H1 (cell line): ENCODE results near the gene KLHL40. TPM values are rescaled to one million over a fixed set of nuclear protein-coding genes. Genes with fewer than 3 reads are reported as not detected.

Experiments used
- EP300 ChIP-seq, 2 experiments: IDR thresholded peaks; 1 replicate in 1 of 2; 2 replicates in 1 of 2; pipeline ENCODE4 v1.6.1; 2011 to 2012; ENCODE audit warnings: low read depth in 2 of 2, low read length in 2 of 2, mild to moderate bottlenecking in 2 of 2, borderline replicate concordance in 1 of 2, inconsistent platforms in 1 of 2, moderate library complexity in 1 of 2
- SIN3A ChIP-seq, 2 experiments: IDR thresholded peaks in 1 of 2; conservative IDR thresholded peaks in 1 of 2; 2 replicates each; pipeline ENCODE4 v1.6.1; 2011 to 2012; ENCODE audit warnings: low read length in 2 of 2, improper control_type of control experiment in 1 of 2, low read depth in 1 of 2, mild to moderate bottlenecking in 1 of 2
- SRF ChIP-seq: IDR thresholded peaks from 2 replicates; pipeline ENCODE4 v1.6.1; 2011; ENCODE audit warnings: mild to moderate bottlenecking, low read depth, low read length, moderate library complexity
- TAF1 ChIP-seq: IDR thresholded peaks from 2 replicates; pipeline ENCODE4 v1.6.1; 2011; ENCODE audit warnings: mild to moderate bottlenecking, low read depth, low read length
- polyA plus RNA-seq, 7 experiments: library from polyadenylated mRNA; depleted of rRNA in 3 of 7; stranded (reverse) in 5 of 7; unstranded in 2 of 7; fragments of >200 nt in 5 of 7; fragments of 200-250 nt in 2 of 7; gene quantifications; 1 replicate in 5 of 7; 2 replicates in 1 of 7; 4 replicates in 1 of 7; pipeline versions ENCODE4 v1.2.1 to v1.2.3, GENCODE V29; 2011 to 2013; ENCODE audit warnings: missing spikeins in 2 of 7, mixed read lengths in 2 of 7
- total RNA-seq: library from RNA; stranded (reverse); fragmentation: NEBNext Ultra II Directional; extraction: Animal tissue kit (Norgen Biotek cat#: 25700); gene quantifications from 2 replicates; pipeline ENCODE4 v1.2.1, GENCODE V29; 2021
- TF ChIP-seq, protein P1 (sequence below): fragments of 300-600 bp; sonication (generic); IDR thresholded peaks from 2 replicates; pipeline ENCODE4 v1.7.1; 2012; ENCODE audit warnings: low read length, moderate library complexity, mild to moderate bottlenecking, inconsistent platforms; ENCODE audit not compliant: insufficient replicate concordance

The KLHL40 gene
- total and polyA plus RNA-seq, 2 of the 8 experiments (the other 6 are each of a cell fraction or from before 2014, with no cell fraction given): 0.02 TPM; not detected in 1

DNA sequence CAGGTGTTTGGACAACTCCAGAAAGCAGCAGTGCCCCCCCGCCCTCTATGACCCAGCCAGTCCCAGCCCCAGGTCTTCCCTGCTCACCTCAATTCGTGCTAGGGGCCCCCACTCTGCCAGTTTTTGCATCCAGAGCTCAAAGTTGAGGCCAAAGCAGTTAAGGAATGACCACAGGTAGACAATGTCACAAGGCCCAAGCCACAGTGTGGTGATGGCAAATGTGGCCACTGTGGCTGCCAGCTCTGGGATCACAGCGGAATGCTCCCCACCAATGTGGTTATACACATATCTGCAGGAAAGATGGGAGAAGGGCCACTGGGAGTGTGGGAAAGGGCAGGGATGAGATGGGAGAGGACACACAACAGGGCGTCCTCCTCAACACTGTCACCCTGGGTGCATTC, 8.2 kb downstream of the KLHL40 start (continued):
- TF ChIP-seq, protein P1, sequence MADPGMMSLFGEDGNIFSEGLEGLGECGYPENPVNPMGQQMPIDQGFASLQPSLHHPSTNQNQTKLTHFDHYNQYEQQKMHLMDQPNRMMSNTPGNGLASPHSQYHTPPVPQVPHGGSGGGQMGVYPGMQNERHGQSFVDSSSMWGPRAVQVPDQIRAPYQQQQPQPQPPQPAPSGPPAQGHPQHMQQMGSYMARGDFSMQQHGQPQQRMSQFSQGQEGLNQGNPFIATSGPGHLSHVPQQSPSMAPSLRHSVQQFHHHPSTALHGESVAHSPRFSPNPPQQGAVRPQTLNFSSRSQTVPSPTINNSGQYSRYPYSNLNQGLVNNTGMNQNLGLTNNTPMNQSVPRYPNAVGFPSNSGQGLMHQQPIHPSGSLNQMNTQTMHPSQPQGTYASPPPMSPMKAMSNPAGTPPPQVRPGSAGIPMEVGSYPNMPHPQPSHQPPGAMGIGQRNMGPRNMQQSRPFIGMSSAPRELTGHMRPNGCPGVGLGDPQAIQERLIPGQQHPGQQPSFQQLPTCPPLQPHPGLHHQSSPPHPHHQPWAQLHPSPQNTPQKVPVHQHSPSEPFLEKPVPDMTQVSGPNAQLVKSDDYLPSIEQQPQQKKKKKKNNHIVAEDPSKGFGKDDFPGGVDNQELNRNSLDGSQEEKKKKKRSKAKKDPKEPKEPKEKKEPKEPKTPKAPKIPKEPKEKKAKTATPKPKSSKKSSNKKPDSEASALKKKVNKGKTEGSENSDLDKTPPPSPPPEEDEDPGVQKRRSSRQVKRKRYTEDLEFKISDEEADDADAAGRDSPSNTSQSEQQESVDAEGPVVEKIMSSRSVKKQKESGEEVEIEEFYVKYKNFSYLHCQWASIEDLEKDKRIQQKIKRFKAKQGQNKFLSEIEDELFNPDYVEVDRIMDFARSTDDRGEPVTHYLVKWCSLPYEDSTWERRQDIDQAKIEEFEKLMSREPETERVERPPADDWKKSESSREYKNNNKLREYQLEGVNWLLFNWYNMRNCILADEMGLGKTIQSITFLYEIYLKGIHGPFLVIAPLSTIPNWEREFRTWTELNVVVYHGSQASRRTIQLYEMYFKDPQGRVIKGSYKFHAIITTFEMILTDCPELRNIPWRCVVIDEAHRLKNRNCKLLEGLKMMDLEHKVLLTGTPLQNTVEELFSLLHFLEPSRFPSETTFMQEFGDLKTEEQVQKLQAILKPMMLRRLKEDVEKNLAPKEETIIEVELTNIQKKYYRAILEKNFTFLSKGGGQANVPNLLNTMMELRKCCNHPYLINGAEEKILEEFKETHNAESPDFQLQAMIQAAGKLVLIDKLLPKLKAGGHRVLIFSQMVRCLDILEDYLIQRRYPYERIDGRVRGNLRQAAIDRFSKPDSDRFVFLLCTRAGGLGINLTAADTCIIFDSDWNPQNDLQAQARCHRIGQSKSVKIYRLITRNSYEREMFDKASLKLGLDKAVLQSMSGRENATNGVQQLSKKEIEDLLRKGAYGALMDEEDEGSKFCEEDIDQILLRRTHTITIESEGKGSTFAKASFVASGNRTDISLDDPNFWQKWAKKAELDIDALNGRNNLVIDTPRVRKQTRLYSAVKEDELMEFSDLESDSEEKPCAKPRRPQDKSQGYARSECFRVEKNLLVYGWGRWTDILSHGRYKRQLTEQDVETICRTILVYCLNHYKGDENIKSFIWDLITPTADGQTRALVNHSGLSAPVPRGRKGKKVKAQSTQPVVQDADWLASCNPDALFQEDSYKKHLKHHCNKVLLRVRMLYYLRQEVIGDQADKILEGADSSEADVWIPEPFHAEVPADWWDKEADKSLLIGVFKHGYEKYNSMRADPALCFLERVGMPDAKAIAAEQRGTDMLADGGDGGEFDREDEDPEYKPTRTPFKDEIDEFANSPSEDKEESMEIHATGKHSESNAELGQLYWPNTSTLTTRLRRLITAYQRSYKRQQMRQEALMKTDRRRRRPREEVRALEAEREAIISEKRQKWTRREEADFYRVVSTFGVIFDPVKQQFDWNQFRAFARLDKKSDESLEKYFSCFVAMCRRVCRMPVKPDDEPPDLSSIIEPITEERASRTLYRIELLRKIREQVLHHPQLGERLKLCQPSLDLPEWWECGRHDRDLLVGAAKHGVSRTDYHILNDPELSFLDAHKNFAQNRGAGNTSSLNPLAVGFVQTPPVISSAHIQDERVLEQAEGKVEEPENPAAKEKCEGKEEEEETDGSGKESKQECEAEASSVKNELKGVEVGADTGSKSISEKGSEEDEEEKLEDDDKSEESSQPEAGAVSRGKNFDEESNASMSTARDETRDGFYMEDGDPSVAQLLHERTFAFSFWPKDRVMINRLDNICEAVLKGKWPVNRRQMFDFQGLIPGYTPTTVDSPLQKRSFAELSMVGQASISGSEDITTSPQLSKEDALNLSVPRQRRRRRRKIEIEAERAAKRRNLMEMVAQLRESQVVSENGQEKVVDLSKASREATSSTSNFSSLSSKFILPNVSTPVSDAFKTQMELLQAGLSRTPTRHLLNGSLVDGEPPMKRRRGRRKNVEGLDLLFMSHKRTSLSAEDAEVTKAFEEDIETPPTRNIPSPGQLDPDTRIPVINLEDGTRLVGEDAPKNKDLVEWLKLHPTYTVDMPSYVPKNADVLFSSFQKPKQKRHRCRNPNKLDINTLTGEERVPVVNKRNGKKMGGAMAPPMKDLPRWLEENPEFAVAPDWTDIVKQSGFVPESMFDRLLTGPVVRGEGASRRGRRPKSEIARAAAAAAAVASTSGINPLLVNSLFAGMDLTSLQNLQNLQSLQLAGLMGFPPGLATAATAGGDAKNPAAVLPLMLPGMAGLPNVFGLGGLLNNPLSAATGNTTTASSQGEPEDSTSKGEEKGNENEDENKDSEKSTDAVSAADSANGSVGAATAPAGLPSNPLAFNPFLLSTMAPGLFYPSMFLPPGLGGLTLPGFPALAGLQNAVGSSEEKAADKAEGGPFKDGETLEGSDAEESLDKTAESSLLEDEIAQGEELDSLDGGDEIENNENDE: no peak
- TF ChIP-seq TAF1 (no peak), SRF (no peak), SIN3A (conservative IDR thresholded peaks at IDR 0.05 in 1 of 2, IDR thresholded peaks at IDR 0.05 in 1 of 2; ENCODE audit: low read depth in 1 of 2, low read length in 2 of 2) (no peak), EP300 (IDR thresholded peaks at IDR 0.05; ENCODE audit: borderline replicate concordance in 1 of 2, low read depth in 2 of 2, low read length in 2 of 2) (no peak)
